Measurements from ENCODE around the gene STX8.

STX8 gene

GRCh38 chr17:9444687-9445086 lies 130.9 kb downstream of the STX8 start:
- no peak for DNase-seq (ENCODE audit: low read depth in 2 of 2)

GRCh38 chr17:9443811-9444210 lies 131.8 kb downstream of the STX8 start:
- DNase-seq (ENCODE audit: low read depth in 2 of 2) = no peak

- DNase-seq (ENCODE audit: low read depth in 2 of 2) = no peak
These were observed 135.8 kb downstream of the STX8 start for GRCh38 chr17:9439851-9440250.

GRCh38 chr17:9436630-9437029 lies 139.0 kb downstream of the STX8 start:
- DNase-seq (ENCODE audit: low read depth in 2 of 2) = no peak

- no peak for DNase-seq (ENCODE audit: low read depth in 2 of 2)
These were observed 140.5 kb downstream of the STX8 start for GRCh38 chr17:9435165-9435564.

GRCh38 chr17:9434642-9435057 lies 141.0 kb downstream of the STX8 start:
- no peak for DNase-seq (ENCODE audit: low read depth in 2 of 2)

GRCh38 chr17:9432934-9433421 lies 142.6 kb downstream of the STX8 start:
- DNase-seq (ENCODE audit: low read depth in 2 of 2) = no peak

- no peak for DNase-seq (ENCODE audit: low read depth in 2 of 2)
These were observed 143.3 kb downstream of the STX8 start for GRCh38 chr17:9432134-9432885.

- no peak for DNase-seq (ENCODE audit: low read depth in 2 of 2)
These were observed 144.0 kb downstream of the STX8 start for GRCh38 chr17:9431620-9432019.

- no peak for DNase-seq (ENCODE audit: low read depth in 2 of 2)
These were observed 147.9 kb downstream of the STX8 start for GRCh38 chr17:9427465-9428315.

GRCh38 chr17:9424071-9424640 lies 151.5 kb downstream of the STX8 start:
- no peak for DNase-seq (ENCODE audit: low read depth in 2 of 2)

- no peak for DNase-seq (ENCODE audit: low read depth in 2 of 2)
These were observed 154.1 kb downstream of the STX8 start for GRCh38 chr17:9421525-9421924.

- DNase-seq (ENCODE audit: low read depth in 2 of 2) = no peak
These were observed 155.6 kb downstream of the STX8 start for GRCh38 chr17:9419932-9420453.

GRCh38 chr17:9414471-9414870 lies 161.1 kb downstream of the STX8 start:
- DNase-seq (ENCODE audit: low read depth in 2 of 2) = no peak

- DNase-seq (ENCODE audit: low read depth in 2 of 2) = no peak
These were observed 164.9 kb downstream of the STX8 start for GRCh38 chr17:9410737-9411136.

- DNase-seq (ENCODE audit: low read depth in 2 of 2) = no peak
These were observed 165.3 kb downstream of the STX8 start for GRCh38 chr17:9410301-9410700.

- no peak for DNase-seq (ENCODE audit: low read depth in 2 of 2)
These were observed 165.7 kb downstream of the STX8 start for GRCh38 chr17:9409878-9410277.

GRCh38 chr17:9408868-9409829 lies 166.5 kb downstream of the STX8 start:
- no peak for DNase-seq (ENCODE audit: low read depth in 2 of 2)

- DNase-seq (ENCODE audit: low read depth in 2 of 2) = no peak
These were observed 167.2 kb downstream of the STX8 start for GRCh38 chr17:9408381-9408780.

- no peak for DNase-seq (ENCODE audit: low read depth in 2 of 2)
These were observed 169.5 kb downstream of the STX8 start for GRCh38 chr17:9406046-9406606.

- no peak for DNase-seq (ENCODE audit: low read depth in 2 of 2)
These were observed 172.4 kb downstream of the STX8 start for GRCh38 chr17:9403257-9403656.

Measured in stimulated activated CD8-positive, alpha-beta memory T cell treated with anti-CD3 and anti-CD28 coated beads, Interleukin-2, amount 100 ng/mL, for 1 hour (primary cell).